GM21825 (cell line): ENCODE measurements around the gene MYBPC2.

Experiments used
- ATAC-seq: cut with Tn5 transposase; IDR thresholded peaks from one replicate; pipeline ENCODE4 v1.9.1; 2021; ENCODE audit warnings: mild to moderate bottlenecking, moderate library complexity; ENCODE audit not compliant: unreplicated experiment

Gene MYBPC2

GRCh38 chr19:50513746-50514345, 81.2 kb downstream of the MYBPC2 start, which contains the start of gene ASPDH:
ASPDH (minus strand) TSS chr19:50513913; CDS start chr19:50513823, 90 bp downstream.
- no peak for ATAC-seq

DNA sequence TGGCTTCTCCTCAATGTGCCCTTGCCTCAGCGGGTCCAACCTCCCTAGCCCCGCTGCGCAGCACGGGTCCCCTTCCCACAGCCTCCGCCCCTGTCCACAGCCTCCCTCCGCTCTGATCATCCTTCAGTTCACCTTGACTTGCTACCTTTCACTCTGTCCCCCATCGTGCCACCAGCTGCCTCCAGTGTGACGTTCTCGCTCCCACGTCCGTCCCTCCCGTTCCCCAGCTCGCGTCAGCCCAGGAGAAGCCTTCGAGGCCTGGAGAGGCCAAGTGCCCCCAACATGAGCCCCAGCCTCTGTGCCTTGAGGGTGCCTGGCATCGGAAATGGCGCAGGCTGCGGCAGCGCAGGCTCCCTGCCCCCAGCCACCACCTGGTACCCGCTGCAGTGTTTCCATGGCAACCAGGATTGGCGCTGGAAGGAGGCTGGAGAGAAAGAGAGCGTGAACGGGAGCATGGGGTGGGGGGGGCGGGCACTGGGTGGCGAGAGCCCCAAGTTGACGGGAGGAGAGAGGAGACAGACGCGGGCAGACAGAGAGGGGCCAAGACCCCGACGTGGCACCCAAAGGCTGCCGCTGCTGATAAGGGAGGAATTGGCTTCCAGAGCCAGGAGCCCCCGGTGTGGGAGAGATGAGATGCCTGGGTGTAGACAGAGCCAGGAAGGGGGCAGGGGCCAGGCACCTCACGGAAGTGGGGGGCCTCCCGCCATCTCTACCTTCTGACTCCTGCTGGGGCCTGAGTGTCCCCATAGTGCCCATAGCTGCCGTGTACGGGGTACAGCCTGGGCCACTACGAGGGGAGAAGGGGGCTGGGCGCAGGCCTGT, 81.9 kb downstream of the MYBPC2 start:
- ATAC-seq = no peak

GRCh38 chr19:50515168-50515561, 82.5 kb downstream of the MYBPC2 start:
- ATAC-seq = no peak
